ENCODE data around the gene PTER.

Gene PTER

GRCh38 chr10:16472828-16473227 lies 36.0 kb downstream of the PTER start:
- no peak for FAIRE-seq

GRCh38 chr10:16477757-16478156 lies 40.9 kb downstream of the PTER start:
- no peak for FAIRE-seq

- no peak for FAIRE-seq
Observed at GRCh38 chr10:16478801-16479200, 42.0 kb downstream of the PTER start.

GRCh38 chr10:16481052-16481728 lies 44.4 kb downstream of the PTER start:
- FAIRE-seq: no peak

- no peak for FAIRE-seq
Observed at GRCh38 chr10:16483241-16483917, 46.6 kb downstream of the PTER start.

GRCh38 chr10:16490511-16490910 lies 53.7 kb downstream of the PTER start:
- no peak for FAIRE-seq

GRCh38 chr10:16491933-16492332 lies 55.1 kb downstream of the PTER start:
- FAIRE-seq: no peak

GRCh38 chr10:16493884-16494536 lies 57.2 kb downstream of the PTER start:
- FAIRE-seq: no peak

- no peak for FAIRE-seq
Observed at GRCh38 chr10:16497911-16498310, 61.1 kb downstream of the PTER start.

- no peak for FAIRE-seq
Observed at GRCh38 chr10:16505161-16505560, 68.4 kb downstream of the PTER start.

GRCh38 chr10:16509996-16510395 lies 73.2 kb downstream of the PTER start:
- FAIRE-seq: no peak

- no peak for FAIRE-seq
Observed at GRCh38 chr10:16510843-16511242, 74.0 kb downstream of the PTER start.

- FAIRE-seq: no peak
Observed at GRCh38 chr10:16518822-16519221, 82.0 kb downstream of the PTER start.

- FAIRE-seq: no peak
Observed at GRCh38 chr10:16519250-16519907, 82.6 kb downstream of the PTER start.

GRCh38 chr10:16519908-16520861 lies 83.4 kb downstream of the PTER start:
- FAIRE-seq: no peak

- FAIRE-seq: no peak
Observed at GRCh38 chr10:16520900-16521299, 84.1 kb downstream of the PTER start.

GRCh38 chr10:16521311-16522016 lies 84.7 kb downstream of the PTER start, which contains the start of gene C1QL3:
Gene C1QL3, minus strand, starts transcription at chr10:16521879. Its CDS starts 814 bp downstream, at chr10:16521065.
- FAIRE-seq: no peak

GRCh38 chr10:16527452-16527851 lies 90.6 kb downstream of the PTER start:
- FAIRE-seq: no peak

GRCh38 chr10:16529853-16530252 lies 93.0 kb downstream of the PTER start:
- FAIRE-seq: no peak

- no peak for FAIRE-seq
Observed at GRCh38 chr10:16536155-16536554, 99.3 kb downstream of the PTER start.

- FAIRE-seq: no peak
Observed at GRCh38 chr10:16544099-16544498, 107.3 kb downstream of the PTER start.

GRCh38 chr10:16544591-16544990 lies 107.8 kb downstream of the PTER start:
- FAIRE-seq: no peak

All from A204.1 (cell line).